Cortex of kidney (tissue), 1 donor: ENCODE results near the gene CLCA2.

ENCODE experiments used
- DNase-seq: peaks from one replicate; lab custom pipeline; 2025; lab: John Stamatoyannopoulos, UW

The CLCA2 gene

DNA sequence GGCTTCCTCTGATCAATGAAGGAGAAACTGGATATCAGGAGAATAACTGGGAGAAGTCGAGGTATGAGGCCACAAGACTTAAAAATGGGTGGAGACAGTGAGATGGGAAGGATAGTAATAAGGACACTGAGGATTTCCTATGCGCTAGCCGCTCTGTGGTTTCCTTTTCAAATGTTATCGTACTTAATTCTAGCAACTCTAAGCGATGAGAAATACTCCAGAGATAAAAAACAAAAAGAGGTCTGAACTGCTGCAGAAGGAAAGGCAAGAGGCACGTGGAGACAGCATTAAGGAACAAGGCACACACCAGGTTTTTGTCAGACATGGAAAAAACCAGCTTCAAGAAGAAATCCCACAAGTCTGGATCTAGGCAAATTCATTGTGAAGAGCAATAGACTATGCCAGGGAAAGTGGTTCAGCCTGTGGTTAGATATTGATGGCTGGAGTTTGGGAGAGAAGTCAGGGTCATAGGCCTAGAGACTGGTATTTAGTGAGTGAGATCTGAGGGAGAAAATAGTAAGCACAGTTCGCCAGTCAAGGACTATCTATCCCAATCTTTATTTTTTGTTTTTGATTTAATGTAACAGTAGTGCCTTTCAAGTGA, 5.3 kb downstream of the CLCA2 start:
- no peak for DNase-seq

DNA sequence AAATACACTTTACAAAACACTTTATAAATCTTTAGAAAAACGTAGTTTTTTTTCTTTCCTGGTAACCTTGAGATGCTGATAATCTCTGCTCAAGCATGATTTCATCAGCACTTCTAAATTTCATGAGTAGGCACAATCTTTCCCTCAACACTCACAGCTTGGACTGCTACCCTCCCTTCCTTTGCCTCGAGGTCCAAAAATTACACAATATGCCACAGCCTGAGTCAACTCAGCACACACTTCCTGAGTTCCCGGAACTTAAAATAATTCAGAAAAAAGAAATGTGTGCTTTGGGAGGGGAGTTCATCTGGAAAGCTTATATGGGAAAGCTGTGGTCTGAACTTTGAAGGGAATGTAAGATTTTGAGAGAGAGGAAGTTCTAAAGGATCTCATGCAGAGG, 5.9 kb downstream of the CLCA2 start:
- DNase-seq: no peak

DNA sequence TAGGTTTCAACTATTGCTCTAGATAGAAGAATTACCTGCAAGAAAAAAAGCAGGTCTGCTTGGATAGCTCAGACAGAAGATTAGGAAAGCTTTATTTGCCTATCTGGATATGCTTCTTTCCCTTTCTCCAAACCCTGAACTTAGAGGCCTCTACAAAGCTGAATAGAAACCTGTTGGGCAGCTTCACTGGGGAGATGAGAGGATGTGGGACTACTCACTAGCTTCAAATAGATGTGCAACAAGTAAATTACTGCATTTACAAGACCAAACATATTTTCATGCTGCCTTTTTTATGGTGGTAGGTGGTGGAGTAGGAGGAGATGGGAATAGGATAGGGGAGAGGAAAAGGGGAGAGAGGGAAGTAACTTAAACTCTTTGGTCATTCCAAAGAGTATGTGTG, 6.4 kb downstream of the CLCA2 start:
- no peak for DNase-seq

DNA sequence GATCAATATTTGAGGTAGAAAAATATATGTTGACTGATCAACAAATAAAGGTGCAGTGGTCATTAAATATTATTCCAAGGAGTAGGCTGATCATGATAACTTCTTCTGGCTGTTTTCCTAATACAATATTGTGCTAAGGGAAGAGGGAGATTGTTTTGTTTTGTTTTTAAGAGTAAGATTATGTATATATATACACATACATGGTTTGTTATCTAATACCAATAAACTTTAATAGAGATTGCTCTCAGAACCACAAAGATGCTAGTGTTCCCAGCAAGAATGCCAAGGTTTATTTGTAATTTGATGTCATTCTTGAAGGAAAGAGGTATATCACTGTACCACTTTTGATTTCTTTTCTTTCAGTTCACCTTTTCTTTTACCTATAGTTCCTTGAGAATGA, 10.1 kb downstream of the CLCA2 start:
- DNase-seq: no peak

DNA sequence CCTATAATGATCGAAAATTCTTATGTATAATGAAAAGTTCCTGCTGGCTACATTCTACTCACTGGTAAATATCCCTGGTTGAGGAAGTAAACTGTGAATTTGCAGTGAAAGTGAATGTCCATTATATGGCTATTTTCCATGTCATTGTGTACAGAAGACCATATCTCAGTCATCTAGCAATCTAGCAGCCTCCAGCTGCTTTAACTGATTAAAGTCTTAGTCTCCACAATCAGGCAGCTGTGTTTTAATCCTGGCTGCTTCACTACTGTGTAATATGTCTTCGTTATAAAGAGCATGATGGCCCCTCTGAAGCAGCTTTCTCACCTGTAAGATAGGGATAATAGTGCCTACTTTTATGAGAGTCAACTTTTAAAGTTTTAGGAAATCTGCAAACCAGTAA, 11.4 kb downstream of the CLCA2 start:
- no peak for DNase-seq

DNA sequence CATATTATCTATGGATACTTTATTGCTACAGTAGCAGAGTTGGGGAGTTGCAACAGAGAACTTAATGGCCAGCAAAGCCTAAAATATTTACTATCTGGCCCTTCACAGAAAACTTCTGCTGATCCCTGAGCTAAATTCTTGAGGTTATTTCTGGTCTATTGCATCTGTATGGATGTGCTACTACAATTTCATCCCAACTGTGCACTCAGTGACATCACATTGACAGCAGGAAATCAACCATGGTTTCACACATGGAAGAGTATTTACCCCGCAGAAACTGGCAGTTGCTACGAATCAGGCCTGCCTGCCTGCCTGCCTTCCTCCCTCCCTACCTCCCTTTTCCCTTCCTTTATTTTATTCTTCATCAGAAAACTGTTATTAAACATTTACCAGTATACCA, 12.1 kb downstream of the CLCA2 start:
- no peak for DNase-seq

DNA sequence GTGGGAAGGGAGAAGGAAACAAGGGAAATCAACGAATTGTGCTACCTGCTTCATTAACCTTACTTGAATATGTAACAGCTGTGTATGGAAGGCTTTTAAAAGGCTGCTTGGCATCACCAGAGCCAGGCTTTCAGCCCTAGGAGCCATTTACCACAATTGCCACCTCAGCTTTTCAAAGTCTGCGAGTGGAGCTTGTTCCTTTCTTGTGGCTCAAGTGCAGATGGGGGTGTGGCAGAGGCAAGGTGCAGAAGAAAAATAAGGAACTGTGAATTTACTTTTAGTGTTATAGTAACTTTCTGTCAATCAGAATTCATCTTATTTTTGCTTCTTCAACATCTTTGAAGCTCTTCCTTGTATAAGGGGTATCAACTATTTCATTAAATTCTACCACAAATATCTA, 17.6 kb downstream of the CLCA2 start:
- no peak for DNase-seq

DNA sequence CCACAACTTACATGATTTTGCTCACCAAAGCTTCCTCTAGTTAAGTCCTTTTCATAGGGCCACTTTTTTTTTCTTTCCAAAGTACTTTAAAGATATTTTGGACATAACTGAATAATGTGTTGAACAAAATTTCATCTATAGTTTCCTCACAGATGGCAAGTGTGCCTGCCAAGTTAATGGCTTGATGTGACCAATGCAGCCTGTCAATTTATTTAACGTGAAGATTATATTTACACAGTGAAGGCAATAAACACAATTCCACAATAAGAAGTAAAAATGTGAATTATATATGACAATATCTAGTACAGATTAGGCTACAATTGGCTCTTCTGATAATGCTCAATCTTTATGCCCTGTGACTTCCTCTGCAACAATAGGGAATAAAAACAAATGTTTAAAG, 18.0 kb downstream of the CLCA2 start:
- DNase-seq: no peak

DNA sequence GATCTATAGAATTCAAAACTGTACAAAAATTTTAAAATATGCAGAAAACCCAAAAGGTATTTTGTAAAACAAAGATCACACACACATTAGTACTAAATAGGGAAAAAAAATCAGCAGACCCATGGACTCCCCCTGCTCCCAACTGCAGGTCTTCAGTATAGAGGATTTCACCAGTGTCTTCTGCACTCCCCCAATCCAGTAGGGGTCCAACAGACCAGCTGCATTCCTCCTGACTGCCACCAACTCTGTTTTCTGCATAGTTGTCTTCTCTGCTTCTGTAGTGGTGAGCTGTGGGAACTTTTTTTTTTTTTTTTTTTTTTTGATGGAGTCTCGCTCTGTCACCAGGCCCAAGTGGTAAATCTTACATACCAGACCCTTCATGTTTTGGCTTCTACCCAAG, 21.9 kb downstream of the CLCA2 start:
- no peak for DNase-seq

DNA sequence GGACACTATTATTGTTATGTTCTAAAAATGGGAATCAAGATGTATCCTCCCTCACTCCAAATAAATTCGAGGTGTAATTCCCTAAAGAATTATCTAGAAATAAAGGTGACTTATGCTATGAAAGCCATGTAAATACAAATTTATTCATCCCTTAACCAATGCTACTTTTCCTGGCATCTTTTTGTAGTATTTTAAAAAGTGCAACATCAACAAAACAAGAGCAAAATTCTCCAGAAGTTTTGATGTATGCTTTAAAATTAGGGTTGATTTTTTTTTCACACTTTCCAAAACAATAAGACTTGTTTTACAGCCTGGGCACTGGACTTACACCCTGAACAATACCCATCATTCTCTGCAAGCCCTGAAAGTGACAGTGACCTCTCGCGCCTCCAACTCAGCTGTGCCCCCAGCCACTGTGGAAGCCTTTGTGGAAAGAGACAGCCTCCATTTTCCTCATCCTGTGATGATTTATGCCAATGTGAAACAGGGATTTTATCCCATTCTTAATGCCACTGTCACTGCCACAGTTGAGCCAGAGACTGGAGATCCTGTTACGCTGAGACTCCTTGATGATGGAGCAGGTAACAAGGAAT, 23.3 kb downstream of the CLCA2 start:
- DNase-seq: no peak

DNA sequence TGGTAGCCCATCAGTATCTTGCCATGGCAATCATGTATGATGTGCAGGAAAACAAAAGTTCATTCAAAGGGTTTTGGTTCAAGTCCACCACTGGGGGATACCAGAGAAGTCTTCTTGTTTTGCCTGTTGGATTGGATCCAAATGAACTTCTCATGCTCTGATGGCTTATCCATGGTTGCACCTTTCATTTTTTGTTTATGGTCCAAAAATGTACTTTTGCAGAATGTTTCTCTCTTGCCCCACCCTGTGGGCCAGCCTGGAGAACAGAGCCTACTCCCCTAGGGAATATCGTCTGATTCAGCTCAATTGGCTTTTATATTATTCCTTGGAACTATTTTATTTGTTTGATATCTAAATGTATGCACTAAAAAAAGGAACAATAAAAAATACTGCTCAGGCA, 24.7 kb downstream of the CLCA2 start:
- no peak for DNase-seq

DNA sequence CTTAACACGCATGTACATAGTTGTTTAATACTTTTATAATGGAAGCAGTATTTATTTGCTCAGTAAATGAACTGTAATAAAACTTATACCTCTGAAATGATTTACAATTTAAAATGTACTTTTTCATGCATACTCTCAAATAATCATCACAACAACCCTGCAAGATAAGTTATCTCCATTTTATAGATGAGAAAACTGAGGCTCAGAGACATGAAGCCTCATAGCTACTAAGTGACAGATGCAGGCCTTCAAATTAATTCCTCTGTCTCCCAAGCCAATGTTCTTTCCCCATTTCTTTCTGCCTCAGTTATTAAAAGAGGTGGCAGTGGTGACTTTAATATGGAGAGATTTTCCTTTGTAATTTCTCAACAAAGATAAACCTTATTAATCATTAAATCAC, 25.1 kb downstream of the CLCA2 start:
- DNase-seq: no peak

DNA sequence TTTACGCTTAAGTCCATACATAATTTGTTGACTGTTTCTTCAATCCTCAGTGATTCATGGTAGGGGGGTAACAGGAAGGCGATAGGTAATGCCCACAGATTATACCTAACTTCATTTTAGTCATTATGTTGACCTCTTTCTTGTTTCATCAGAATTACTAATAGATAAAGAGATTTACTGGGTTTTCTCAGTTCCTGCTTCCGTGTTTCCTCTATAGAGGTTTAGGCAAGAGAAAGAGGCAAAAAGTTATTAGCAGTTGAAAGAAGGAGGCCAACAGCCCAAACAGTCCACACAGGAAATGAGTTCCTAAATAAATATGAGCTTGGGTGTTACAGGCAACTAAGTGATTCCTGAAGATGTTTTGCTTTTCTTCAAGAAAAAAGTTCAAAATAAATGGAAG, 26.9 kb downstream of the CLCA2 start:
- no peak for DNase-seq

DNA sequence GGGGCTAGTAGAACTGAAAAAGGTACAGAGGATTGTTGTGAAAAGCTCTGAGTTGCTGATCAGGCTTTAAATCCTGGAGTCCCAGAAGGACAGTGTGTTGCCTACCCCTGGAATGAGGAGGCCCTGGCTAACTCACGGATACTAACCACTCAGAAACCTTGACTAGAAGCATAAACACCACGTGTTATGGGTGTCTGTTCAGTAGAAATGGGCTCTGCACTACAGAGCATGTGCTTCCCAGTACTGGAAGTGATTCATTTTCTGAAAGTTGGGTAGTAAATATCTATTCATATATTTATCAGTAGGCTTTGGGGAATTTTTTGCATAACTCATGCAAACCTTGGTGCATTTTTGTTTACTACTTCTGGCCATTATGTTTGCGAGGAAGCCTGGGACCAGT, 29.7 kb downstream of the CLCA2 start:
- DNase-seq: no peak

DNA sequence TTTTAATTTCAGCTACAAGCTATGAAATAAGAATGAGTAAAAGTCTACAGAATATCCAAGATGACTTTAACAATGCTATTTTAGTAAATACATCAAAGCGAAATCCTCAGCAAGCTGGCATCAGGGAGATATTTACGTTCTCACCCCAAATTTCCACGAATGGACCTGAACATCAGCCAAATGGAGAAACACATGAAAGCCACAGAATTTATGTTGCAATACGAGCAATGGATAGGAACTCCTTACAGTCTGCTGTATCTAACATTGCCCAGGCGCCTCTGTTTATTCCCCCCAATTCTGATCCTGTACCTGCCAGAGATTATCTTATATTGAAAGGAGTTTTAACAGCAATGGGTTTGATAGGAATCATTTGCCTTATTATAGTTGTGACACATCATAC, 31.1 kb downstream of the CLCA2 start:
- no peak for DNase-seq

DNA sequence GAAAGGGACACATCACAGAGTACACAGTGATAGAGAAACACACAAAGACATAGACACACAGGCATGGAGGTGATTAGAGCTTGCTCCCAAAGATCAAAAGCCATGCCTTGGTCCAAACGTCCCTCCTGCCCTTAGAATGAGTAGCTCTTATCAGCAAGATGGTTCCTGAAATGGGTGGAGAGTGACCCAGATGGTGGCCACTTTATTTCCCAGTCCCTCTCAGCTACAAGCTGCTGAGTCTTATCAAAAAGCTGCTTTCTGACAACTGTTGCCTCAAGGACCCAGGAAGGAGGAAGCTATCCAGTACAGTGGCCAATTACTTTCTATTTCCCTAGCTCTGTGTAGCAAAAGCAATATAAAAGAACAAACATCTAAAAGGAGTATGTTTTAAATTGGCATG, 37.0 kb downstream of the CLCA2 start:
- DNase-seq: no peak

DNA sequence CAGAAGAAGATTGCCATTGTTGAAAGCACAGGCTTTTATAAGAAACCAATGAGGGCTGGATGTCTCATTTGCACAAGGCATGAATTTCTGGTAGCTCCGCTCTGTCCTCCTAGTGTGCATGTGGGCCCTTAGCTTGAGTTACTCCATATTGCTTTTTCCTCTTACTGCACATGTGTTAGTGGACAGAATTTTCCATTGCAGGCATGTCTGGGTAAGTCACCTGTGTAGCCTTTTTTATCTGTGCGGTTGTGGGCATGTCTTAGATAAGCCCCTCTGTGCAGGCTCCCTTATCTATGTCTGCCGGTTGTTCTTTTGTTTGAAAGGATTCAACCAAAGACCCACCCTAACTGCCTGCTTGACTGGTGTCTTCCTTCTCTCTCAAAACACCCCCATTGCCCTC, 37.5 kb downstream of the CLCA2 start:
- no peak for DNase-seq

DNA sequence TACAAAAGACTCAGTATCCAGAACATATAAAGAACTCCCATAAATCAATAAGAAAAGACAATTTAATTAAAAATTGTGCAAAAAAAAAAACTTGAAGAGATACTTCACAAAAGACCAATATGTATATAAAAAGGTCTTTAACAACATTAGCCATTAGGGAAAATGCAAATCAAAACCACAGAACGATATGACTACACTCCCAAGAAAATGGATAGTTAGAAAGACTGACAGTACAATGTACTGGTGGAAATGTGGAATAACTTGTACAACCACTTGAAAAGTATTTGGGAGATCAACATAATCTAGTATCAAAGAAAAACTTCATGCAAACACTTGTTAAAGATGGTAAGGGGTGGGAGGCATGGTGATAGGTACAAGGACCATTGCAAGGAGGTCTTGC, 40.8 kb downstream of the CLCA2 start:
- DNase-seq: no peak

DNA sequence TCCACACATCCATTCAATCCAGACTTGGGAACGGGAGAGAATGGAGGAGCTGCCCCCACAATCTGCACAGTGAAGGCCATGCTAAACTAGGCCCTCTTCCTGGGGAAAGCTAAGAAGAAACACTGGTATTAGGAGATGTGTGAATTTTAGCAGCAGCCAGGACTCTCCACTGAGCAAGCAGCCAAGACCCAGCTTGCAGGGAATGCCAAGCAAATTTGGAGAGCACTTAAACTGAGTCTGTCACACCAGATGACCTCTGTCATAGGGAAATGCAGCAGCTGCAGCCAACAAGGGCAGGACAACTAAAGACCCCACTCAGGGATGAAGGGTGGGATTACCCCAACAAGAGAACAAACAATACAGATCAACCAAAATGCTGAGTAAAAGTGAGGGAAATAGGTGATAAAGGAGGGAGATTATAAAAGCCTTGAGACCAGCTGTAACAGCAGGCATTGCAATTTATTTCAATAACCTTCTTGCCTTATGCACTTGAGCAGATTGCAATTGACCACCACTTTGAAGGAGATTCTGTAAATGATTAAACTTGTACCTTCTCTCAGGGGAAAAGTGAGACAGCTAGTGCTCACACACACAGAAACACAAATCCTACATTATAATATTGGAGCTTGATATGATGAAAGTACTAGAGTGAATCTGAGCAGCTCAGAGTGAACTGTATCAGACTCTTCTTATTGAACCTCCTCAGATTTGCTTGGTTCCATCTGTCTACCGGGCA, 42.3 kb downstream of the CLCA2 start:
- DNase-seq: no peak

DNA sequence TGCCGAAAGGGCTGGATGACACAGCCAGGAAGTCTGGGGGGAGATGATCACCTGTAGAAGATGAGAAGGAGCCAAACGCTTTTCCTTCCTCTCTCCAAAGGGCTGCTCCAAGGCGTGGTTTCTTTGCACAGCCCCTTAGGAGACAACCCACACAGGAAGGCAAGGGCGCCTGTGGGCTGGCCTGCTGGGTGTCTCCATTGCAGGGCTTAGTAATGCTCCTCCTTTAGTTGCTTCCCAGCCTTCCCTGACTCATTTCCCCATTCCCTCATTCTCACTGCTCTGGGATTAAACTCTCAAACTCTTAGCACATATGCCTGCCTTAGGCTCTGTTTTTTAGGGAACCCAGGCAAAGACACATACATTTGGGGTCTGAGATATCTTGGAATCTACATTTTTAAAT, 43.0 kb downstream of the CLCA2 start:
- no peak for DNase-seq

DNA sequence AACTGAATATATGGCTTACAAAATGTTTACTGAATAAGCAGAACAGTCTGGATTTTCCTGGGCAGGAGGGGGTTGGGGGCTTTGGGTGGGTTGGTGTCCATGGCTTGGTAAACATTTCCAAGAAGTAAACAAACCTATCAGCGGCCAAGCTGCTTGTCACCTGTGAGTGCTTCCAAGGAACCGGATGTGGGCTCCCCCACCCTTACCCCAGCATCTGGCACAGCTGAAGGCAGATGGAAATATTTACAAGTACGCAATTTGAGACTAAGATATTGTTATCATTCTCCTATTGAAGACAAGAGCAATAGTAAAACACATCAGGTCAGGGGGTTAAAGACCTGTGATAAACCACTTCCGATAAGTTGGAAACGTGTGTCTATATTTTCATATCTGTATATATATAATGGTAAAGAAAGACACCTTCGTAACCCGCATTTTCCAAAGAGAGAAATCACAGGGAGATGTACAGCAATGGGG, 44.6 kb downstream of the CLCA2 start, which contains the start of gene CLCA1:
CLCA1 (plus strand) TSS at position 427 of the 477 bp plus-strand sequence; CDS start at position 472, 45 bp downstream.
- DNase-seq: no peak

DNA sequence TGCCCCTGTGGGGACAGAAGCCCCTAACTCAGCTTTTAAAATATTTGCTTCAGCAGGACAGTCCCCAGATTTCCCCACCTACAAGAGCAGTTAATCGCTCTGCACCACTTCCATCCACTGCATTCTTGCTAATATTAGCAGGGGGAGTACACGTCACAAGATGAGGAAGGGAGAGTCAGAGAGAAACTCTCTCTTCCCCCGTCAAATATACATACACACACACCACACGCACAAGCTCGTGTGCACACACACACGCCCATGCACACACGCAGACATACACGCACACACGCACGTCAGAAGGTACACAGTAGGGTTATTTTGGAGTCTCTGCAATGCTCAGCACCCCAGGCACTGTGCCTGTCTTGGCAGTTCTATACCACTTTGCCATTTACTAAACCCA, 46.9 kb downstream of the CLCA2 start:
- DNase-seq: no peak

DNA sequence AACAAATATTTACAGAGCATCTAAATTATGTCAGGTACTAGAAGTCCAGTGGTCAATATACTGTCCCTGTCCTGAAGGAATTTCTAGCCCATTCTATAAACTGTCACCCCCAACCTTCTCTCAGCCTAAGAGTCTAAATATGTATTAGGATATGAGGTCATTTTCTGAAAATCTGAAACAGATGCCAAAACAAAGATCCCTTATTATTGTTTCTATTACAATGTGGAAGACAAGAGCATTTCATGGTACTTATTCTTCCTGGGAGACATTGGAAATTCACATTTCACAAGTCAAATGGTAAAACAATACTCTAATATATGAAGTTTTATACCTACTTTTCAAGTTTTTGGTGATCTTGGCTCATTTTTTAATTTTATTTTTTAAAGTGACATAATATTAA, 47.3 kb downstream of the CLCA2 start:
- no peak for DNase-seq

DNA sequence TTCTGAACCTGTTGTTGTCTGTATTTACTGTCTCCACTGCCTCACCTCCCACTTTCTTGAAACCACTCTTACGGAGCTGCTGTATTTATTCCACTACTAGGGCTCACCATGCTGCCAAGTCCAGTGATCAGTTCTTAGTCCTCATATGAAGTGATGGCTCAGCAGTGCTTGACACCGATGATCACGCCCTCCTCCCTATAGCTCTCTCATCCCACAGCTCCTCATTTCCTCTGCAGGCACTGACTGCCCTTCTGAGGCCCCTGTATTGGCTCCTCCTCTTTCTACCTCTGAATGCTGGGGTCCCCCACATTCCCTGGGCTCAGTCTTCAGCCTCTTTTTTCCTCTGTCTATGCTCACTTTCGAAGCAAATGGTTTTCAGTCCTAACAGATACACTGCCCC, 48.2 kb downstream of the CLCA2 start:
- DNase-seq: no peak
